HG03460 (cell line): ENCODE data around the gene PTPRN2.
"Not testable (repeated sequence)": the region's sequence is repeated elsewhere in the genome, so short reads cannot be mapped to it uniquely, and the experiment has no call there.

Experiments used
- ATAC-seq: cut with Tn5 transposase; IDR thresholded peaks from one replicate; pipeline ENCODE4 v1.9.1; 2021; ENCODE audit not compliant: unreplicated experiment

The PTPRN2 gene

DNA sequence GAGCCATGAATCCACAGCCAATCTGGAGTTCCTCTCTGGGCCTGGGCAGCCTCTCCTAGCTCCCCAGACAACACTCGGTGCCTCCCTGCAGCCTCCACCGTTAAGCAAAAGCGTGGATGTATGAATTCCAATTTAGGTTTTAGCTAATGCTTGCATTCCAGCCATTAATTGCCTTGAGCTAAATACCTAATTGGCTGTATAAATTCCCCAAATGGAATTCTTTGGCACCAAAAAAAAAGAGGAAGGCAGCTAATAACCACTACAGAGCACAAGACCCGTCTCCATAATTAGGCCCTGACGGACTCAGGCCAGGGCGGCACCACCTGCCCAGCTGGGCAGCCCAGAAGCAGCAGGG, 140.5 kb downstream of the PTPRN2 start:
- no peak for ATAC-seq

DNA sequence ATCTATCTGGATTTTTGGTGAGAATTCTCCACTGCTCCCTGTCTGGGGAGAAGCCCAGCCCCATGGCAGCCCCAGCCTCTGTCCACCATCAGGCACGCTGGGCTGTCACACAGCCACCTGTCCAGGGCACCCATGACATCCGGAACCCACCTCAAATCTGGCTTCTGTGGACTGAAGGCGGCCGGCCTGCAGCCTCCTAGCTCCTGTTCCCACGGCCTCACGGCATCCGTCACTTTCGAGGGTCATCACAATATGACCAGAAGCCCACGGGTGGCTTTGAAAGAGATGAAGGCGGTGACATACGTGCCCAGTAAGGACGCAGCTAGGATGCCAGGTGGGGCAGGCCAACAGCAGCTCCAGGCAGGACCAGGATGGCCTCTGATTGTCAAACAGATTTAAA, 140.9 kb downstream of the PTPRN2 start:
- ATAC-seq: no peak

DNA sequence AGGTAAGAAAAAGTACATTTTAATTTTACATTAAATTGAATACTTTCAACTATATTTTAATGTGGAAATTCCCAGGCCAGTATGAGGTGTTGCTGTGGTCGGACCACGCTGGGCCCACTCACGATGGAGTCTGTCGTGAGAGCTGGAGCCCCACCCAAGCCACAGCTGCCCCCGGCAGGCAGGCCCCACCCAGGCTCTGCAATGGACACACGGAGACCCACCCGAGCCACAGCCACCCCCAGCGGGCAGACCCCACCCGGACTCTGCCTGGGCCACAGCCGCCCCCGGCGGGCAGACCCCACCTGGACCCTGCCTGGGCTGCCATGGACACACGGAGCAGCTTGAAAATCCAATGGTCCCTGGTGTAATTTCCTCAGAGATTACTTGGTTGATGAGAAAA, 141.3 kb downstream of the PTPRN2 start:
- ATAC-seq: no peak

DNA sequence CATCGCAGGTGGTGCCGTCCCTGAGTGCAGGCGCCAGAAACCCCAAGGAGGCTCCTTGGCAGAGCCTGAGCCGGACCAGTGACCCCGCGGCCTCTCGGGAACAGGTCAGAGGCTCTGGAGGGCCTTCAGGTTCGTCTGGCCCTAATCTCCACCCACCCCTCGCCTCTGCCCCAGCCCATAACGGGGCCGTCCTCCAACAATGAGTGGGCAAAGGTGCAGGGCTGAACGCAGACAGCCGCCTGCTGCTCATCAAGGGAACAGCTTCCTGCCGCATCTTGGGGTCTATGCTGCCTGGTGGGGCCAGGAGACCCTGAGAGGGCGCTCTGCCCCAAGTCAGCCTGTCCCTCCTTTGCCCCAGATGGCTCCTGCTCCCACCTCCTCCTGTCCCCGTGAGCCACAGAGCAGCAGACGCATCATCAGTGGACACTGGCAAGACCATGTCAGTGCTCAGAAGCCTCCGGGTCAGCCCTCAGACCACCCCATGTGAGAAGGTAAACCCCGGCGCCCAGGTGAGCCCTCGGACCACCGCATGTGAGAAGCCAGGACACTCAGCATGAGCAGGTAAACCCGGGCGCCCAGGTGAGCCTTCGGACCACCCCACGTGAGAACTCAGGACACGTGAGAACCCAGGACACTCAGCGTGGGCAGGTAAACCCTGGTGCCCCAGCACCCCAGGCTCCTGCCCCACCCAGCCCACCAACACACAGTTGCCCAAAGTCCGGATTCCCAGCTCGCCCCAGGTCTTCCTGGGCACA, 142.0 kb downstream of the PTPRN2 start:
- ATAC-seq: no peak

DNA sequence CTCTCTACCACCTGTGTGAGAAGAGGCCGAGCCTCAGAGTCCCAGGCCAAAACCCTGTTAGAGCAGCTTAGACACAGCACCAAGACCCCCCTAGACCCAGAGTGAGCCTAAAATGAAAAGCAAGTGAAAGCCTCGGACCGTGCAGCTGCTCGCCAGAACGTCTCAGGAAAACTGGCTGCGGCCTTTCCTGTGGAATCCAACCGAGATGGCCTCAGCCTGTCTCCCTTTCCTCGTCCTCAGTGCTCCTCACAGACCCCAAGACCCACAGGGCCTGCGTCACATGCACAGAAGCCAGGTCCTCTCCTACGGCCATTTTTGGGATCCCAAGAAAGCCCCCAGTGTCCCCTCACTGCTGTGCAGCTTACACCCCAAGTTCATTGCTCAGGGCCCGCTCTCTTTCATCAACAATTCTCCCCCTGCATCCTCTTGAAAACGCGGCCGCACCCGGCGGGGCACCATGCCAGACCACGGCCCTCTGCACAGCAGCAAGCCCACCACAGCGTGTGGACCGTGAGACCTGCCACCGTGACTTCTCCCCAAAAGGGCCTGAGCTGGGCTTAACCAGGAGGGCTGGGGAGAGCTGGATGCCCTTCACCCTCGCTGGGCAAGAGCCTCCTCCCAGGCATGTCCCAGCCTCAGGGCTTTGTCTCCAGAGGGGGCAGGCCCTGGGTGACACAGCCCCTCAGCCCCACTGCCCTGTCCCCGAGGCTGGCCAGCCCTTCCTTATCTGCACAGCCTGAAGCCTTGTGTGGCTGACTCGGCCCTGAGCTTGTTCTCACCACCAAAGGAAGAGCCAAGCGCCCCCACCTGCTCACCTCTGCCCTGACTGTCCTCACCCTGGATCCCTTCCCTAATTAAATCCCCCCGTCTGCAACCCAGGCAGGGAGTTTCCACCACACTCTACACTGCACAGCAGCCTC, 142.9 kb downstream of the PTPRN2 start:
- ATAC-seq: no peak

DNA sequence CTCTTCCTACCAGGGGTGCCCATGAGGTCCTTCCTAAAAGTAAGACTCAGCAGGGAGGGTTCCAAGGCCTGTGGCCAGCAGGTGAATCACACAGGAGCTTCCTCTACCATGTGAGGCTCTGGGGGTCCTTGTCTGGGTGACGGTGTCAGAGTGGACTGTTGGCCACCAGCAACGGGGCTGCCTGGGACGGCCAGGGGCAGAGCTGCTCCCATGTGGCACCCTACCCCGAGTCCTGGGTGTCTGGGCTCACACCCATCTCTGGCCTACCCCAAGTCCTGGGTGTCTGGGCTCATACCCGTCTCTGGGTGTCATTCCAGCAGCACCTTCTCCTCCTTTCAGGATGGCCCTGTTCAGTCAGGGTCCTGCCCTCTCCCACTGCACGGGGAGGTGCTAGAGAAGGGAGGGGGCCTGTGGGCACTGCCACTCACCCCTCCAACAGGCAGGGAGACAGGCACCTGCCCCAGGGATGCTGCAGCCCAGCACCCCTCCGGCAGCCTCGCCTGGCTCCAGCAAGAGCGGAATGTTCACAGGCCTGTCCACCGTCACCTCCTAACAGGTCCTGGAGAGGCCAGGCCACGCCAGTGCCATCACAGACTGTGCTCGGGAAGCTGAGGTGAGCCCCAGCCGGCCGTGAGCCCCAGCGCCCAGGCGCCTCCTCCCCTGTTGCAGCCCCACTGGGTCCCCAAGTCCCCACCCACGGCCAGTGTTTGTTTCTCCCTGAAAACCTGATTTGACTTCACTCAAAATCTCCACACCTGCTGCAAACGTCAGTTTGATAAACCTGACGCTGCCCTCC, 143.7 kb downstream of the PTPRN2 start:
- no peak for ATAC-seq

DNA sequence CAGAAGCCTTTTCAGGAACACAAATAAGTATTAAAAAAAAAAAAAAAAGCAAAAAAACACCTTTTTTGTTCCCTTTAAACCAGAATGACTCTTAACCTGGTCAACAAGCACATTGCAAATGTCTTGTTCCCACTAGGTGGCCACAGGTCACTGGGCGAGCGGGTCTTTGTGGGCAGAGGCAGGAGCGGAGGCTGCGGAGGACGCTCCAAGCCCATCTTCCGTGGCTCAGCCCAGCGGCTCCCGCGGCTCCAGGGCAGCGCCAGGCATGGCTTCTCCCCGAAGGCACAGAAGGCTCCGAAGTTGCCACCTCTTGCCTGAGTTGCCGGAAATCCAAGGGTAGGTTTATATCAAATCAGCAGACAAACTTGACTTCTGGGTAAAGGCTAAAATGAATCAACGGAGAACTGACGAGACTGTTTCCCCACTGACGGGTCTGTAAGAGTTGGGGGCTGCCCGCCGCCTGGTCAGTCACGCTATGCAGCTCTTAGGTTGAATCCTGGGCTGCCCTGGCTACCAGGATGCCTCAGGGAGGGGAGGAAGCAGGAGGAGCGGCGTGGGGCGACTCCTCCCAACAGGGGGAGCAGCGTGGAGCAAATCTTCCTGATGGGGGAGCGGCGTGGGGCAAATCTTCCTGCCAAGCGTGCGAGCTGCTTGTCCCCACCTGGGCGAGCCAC, 144.5 kb downstream of the PTPRN2 start:
- ATAC-seq: no peak

DNA sequence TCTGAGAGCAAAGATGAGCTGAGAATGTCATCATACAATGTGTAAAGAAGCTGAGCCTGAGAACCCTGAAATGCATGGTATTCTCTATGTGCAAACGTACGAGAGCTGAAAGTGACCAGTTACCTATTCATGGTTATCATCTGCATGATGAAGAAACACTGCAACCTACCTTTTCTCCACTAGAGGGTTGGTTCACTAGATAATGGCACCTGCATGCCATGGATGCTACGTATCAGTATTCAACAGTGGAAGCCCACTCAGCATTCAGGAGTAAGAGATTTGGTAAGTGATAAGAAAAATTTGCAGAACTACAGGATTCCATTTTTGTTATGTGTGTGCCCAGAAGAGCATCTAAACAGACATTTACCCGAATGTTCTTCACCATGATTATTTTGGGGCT, 145.4 kb downstream of the PTPRN2 start:
- no peak for ATAC-seq

DNA sequence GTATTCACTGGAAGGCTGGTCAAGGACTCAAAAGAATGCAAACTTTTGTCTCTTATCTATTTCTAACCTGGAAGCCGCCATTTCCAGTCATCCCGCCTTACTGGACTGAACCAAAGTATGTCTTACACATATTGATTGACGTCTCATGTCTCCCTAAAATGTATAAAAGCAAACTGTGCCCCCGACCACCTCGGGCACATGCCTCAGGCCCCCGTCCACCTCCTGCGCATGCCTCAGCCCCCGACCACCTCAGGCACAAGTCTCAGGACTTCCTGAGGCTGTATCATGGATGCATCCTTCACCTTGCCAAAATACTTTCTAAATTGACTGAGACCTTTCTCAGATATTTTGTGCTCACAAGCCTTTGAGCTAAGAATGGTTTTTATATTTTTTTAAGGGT, 148.6 kb downstream of the PTPRN2 start:
- ATAC-seq: no peak

DNA sequence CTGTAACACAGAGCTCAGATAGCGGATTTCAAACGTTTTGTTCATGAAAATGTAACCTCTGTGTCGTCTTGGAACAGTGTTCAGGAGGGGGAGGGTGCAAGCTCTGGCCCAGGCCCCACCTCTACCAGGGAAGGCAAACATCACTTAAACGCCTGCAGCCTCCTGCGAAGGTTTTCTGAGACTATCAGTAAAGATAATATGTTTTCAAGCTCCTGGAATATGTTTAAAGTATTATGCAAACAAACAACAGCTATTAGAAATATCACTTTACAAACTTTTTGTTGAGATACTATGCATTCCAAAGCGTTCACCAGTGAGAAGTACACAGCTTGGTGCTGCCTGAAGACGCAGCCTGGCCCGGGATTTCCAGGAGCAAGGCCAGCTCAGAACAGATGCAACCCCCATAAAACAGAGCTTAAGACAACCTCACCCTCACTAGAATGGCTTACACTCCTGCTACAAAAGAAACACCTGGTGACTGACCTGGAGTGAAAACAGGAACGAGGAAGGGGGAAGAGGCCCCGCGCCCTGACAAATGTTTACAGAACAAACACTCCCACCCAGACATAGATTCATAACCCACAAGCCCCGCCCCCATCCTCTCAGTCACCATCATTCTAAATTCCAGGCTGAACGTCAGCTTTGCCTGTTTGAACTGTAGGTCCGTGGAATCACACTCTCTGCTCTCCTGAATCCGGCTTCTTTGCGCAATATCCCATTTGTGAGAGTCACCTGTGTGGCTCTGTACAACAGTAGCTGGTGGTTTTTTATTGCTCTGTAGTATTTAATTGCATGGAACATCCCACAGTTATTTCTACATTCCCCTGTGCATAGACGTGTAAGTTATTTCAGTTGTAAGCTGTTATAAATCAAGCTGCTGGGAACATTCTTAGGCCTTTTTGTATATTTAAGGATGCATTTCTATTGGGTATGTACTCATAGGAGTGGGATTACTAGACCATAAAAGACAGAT, 155.0 kb downstream of the PTPRN2 start:
- ATAC-seq: no peak

DNA sequence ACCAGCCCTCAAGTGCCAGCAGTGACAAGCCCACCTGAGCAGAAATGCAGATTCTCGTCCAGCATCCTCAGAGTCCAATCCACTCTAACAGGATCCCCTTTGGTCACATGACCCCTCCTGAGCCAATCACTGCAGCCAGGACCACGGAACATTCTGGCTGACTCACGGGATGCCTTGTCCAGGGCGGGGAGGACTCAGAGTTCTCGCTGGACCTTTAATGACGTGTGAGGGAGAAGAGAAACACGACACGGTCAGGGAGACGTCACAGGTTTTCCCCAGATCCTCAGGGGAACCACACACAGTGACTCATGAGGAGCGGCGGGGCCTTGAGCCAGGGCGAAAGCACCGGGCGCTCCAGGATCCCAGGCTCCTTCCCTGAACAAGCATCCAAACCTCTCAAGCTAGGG, 155.7 kb downstream of the PTPRN2 start:
- no peak for ATAC-seq

DNA sequence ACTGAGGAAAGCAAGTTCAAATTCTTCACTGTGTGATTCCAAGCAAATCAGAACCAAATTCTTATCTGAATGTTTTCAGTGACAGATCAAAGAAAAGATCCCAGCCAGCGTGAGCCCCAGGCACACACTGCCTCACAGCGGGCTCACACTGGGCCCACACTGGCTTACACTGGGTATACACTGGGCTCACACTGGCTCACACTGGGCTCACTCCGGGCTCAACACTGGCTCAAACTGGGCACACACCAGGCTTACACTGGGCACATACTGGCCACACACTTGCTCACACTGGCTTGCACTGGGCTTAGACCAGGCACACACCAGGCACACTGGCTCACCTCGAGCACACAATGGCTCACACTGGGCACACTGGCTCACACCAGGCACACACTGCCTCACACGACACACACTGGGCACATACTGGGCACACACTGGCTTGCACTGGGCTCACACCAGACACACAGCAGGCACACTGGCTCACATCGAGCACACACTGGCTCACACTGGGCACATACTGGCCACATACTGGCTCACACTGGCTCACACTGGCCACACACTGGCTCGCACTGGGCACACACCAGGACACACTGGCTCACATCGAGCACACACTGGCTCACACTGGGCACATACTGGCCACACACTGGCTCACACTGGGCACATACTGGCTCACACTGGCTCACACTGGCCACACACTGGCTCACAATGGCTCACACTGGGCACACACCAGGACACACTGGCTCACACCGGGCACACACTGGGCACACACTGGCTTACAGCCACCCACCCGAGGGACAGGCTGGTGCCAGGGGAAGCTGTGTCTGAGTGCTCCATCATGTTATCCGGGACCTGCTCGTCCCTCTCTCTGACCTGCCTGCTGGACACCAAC, 156.3 kb downstream of the PTPRN2 start:
- ATAC-seq: no peak

DNA sequence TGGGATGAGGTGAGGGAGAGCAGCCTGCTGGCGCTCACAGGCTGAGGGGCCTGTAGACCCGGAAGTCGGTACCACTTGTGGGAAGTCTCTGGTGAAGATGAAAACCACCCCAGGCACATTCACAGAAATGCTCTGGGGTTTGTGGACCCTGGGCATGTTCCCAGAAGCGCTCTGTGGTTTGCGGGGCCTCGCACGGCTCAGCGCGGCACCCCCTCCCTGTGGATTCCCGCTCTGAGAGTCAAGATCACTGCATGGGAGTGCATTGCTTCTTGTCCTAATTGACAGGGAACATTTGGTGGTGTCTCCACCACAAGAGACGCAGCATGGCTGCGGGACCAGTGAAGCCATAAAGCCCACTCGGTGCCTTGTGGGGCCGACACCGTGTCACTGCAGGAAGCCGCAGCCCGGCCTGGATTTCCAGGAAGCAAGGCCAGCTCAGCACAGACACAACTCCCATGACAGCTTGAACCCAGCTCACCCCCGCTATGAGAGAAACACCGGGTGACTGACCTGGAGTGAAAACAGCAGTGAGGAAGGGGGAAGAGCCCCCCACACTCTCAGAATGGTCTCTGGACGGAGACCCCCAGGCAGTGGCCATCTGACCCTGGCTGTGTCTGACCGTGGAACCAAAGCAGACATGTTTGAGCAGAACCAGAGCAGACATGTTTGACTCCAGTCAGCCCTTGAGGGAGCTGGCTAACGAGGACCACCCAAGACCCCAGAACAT, 157.2 kb downstream of the PTPRN2 start:
- ATAC-seq: no peak

DNA sequence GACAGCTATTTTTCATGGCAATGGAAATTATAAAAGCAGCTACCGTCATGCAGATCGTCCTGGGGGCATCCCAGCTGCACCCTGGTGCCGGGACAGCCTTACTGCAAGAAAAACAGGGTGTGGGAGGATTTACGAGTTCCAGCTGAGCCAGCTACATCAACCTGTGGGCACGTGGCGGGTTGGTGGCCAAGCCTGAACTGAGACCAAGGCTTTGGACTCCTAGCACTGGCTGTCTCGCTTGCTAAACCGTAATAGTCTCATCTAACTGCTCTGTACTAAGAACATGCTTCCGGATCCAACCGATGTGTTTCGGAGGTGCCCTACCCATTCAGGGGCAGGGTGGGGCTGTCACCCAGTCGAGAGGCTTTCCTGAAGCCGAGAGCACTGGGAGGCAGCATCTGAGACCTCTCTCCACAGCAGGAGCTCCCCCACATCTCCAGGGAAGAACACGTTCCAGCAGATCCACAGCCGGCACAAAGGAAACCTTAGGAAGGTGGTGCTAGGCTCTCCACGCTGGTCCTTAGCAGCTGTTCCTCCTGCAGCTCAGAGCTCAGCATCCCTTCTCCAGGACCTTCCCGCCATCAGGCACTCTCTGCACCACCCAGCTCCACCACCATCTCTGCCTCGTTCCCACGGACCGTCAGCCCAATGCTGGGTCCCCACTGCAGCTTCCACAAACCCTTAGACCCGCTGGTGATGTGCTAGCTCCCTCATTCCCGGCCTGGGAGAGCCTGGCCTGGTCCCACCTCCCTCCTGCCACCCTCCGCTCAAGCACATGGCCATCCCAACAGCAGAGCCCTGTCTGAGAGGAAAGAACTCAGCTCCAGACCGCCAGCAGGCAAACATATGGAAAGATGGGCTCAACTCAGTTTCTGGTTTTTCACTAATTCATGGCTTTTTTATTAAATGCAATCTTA, 158.5 kb downstream of the PTPRN2 start:
- ATAC-seq: no peak

DNA sequence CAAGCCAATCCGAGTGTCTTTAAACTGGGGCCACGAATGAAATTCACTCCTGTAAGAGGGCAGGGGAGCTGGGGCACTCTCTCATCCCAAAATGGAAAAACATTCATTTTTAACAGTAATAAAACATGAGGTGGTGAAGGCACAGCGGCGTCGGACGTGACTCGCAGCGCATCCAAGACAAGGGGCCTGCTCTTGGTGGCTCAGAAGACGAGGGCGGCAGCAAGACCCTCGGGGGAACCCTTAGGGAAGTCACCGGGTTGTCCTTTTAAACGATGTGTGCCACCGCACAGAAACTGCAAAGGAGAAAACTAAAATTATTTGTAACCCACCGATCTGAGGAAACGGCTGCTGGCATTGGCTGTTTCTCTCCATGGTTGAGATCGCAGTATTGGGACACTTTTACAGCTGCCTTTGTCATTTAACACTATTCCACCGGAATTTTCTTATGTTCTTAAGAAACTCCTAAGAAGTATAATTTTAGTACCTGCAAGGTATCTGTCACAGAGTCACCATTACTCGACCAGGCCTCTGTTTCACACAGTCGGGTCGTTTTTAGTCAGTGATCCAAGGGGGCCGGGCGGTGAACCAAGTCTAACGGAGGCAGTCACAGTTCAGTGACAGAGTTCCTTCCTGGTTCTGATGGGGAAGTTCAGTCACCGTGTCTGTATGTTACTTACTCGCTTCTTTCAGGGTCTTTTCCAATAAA, 159.3 kb downstream of the PTPRN2 start:
- no peak for ATAC-seq

DNA sequence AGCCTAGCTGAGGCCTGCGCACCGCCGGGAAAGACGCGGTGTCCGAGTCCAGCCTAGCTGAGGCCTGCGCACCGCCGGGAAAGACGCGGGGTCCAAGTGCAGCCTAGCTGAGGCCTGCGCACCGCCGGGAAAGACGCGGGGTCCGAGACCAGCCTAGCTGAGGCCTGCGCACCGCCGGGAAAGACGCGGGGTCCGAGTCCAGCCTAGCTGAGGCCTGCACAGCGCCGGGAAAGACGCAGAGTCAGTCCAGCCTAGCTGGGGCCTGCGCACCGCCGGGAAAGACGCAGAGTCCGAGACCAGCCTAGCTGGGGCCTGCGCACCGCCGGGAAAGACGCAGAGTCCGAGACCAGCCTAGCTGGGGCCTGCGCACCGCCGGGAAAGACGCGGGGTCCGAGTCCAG, 161.9 kb downstream of the PTPRN2 start:
- ATAC-seq: not testable (repeated sequence)

DNA sequence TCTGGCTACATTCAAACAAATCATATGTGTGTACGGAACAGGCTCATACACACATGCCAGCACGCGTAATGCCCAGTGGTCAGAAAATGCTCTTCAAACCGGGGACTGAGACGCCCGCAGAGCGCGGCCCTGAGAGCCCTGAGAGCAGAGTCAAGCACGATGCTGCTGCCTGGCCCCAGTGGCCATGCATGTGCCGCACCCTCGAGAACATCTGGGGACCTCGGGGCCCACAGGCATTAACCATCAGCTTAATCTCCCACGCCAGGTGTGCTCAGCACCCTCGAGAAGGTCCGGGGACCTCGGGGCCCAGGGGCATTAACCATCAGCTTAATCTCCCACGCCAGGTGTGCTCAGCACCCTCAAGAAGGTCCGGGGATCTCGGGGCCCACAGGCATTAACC, 163.1 kb downstream of the PTPRN2 start:
- ATAC-seq: no peak
